NCI-H345 treated with DMSO at 0.1 percent for 48 hours (cell line): Measurements from ENCODE around the gene B4GAT1.
"Not testable (repeated sequence)": the region's sequence is repeated elsewhere in the genome, so short reads cannot be mapped to it uniquely, and the experiment has no call there.

ENCODE experiments used
- DNase-seq: peaks from one replicate; lab custom pipeline; 2025; ENCODE audit not compliant: unreplicated experiment; lab: John Stamatoyannopoulos, UW

The B4GAT1 gene

GRCh38 chr11:66347425-66348276 lies at the start of gene B4GAT1:
Gene B4GAT1, minus strand, starts transcription at chr11:66347629. Its CDS starts 84 bp downstream, at chr11:66347545.
- peak; percentile 71 for DNase-seq

- no peak for DNase-seq
Measured at GRCh38 chr11:66393954-66394353, 46.5 kb upstream of the B4GAT1 start.

- DNase-seq = no peak
Measured at GRCh38 chr11:66391322-66391721, 43.9 kb upstream of the B4GAT1 start.

GRCh38 chr11:66388780-66389386 lies 41.5 kb upstream of the B4GAT1 start:
- DNase-seq = peak; percentile 27

GRCh38 chr11:66386171-66387069 lies 39.0 kb upstream of the B4GAT1 start:
- peak; percentile 63 for DNase-seq

- DNase-seq = not testable (repeated sequence)
Measured at GRCh38 chr11:66384316-66384715, 36.9 kb upstream of the B4GAT1 start.

GRCh38 chr11:66380264-66380663 lies 32.8 kb upstream of the B4GAT1 start:
- not testable (repeated sequence) for DNase-seq

- DNase-seq = not testable (repeated sequence)
Measured at GRCh38 chr11:66373690-66374287, 26.4 kb upstream of the B4GAT1 start.

- DNase-seq = no peak
Measured at GRCh38 chr11:66373265-66373664, 25.8 kb upstream of the B4GAT1 start.

- peak; percentile 81 for DNase-seq
Measured at GRCh38 chr11:66371627-66372415, 24.4 kb upstream of the B4GAT1 start, which contains the start of gene SLC29A2. Gene SLC29A2, minus strand, starts transcription at chr11:66371760. Its CDS starts 169 bp downstream, at chr11:66371591.

- DNase-seq = no peak
Measured at GRCh38 chr11:66369073-66369894, 21.9 kb upstream of the B4GAT1 start.

- no peak for DNase-seq
Measured at GRCh38 chr11:66368484-66368883, 21.1 kb upstream of the B4GAT1 start.

- DNase-seq = no peak
Measured at GRCh38 chr11:66367561-66368312, 20.3 kb upstream of the B4GAT1 start.

GRCh38 chr11:66366844-66367477 lies 19.5 kb upstream of the B4GAT1 start:
- DNase-seq = no peak

- DNase-seq = no peak
Measured at GRCh38 chr11:66365711-66366619, 18.5 kb upstream of the B4GAT1 start.

GRCh38 chr11:66365166-66365565 lies 17.7 kb upstream of the B4GAT1 start:
- DNase-seq = no peak
